IMR-90 (cell line): ENCODE data around the gene HBEGF. TPM values are rescaled to one million over a fixed set of nuclear protein-coding genes. Genes with fewer than 3 reads are reported as not detected.
A peak's percentile ranks its signal among the peaks of the same experiment; 100 is the strongest.

Source experiments
- ATAC-seq: fragments of 200-7000 bp; cut with Tn5 transposase; 2 replicates; pipeline ENCODE4 v1.9.1; 2020; ENCODE audit warnings: low read depth, mild to moderate bottlenecking, moderate library complexity
- BruUV-seq: library from RNA; stranded (reverse); fragments of 400-500 nt; replicated peaks from 2 replicates; lab custom pipeline; 2021; lab: Mats Ljungman, UMichigan
- CTCF ChIA-PET: fragments of 300-600 bp; formaldehyde crosslinking; extraction: SDS; loops from one replicate; lab custom pipeline; 2021; ENCODE audit warnings: antibody characterized with exemption; lab: Yijun Ruan, JAX
- POLR2A ChIA-PET: fragments of 300-600 bp; sonication (Branson Sonifier 250); formaldehyde crosslinking; loops from one replicate; lab custom pipeline; 2022; ENCODE audit warnings: antibody characterized with exemption; ENCODE audit not compliant: unreplicated experiment; lab: Charles Lee
- DNase-seq: peaks from one replicate; pipeline ENCODE4 v3.0.0; 2013
- H2AFZ ChIP-seq: replicated peaks from 2 replicates; pipeline ENCODE3; 2013; ENCODE audit warnings: low read length, mild to moderate bottlenecking; ENCODE audit not compliant: poor library complexity
- H2AK5ac ChIP-seq: 2 replicates; pipeline ENCODE4 v1.6.1; 2013; ENCODE audit warnings: low read depth, low read length, inconsistent platforms
- H2AK9ac ChIP-seq: replicated peaks from 2 replicates; pipeline ENCODE3; 2013; ENCODE audit warnings: mild to moderate bottlenecking, low read depth, low read length, moderate library complexity; ENCODE audit not compliant: poor library complexity
- H2BK120ac ChIP-seq: 2 replicates; pipeline ENCODE4 v1.6.1; 2013; ENCODE audit warnings: low read depth, low read length, inconsistent platforms
- H2BK15ac ChIP-seq: 3 replicates; pipeline ENCODE4 v1.6.1; 2013; ENCODE audit warnings: low read depth, low read length, inconsistent platforms
- H2BK20ac ChIP-seq: 2 replicates; pipeline ENCODE4 v1.6.1; 2013; ENCODE audit warnings: low read depth, mild to moderate bottlenecking, inconsistent platforms, low read length, moderate library complexity
- H2BK5ac ChIP-seq: 2 replicates; pipeline ENCODE4 v1.6.1; 2013; ENCODE audit warnings: mild to moderate bottlenecking, low read depth, low read length, inconsistent platforms; ENCODE audit not compliant: poor library complexity, severe bottlenecking
- H3K14ac ChIP-seq: replicated peaks from 2 replicates; pipeline ENCODE4 v1.6.1; 2013; ENCODE audit warnings: low read depth, low read length, inconsistent platforms
- H3K18ac ChIP-seq: 2 replicates; pipeline ENCODE4 v1.6.1; 2013; ENCODE audit warnings: low read depth, low read length, control low read depth
- H3K23ac ChIP-seq: 2 replicates; pipeline ENCODE4 v1.6.1; 2013; ENCODE audit warnings: low read depth, low read length, inconsistent platforms
- H3K27ac ChIP-seq: 2 replicates; pipeline ENCODE4 v1.5.1; 2013; ENCODE audit warnings: mild to moderate bottlenecking, control low read depth, low read length; ENCODE audit not compliant: insufficient read depth
- H3K27me3 ChIP-seq: 2 replicates; pipeline ENCODE4 v1.6.1; 2013; ENCODE audit warnings: low read length; ENCODE audit not compliant: control insufficient read depth, insufficient read depth
- H3K36me3 ChIP-seq: 2 replicates; pipeline ENCODE4 v1.6.1; 2013; ENCODE audit warnings: low read length, mixed read lengths; ENCODE audit not compliant: control insufficient read depth, insufficient read depth
- H3K4ac ChIP-seq: 2 replicates; pipeline ENCODE4 v1.6.1; 2013; ENCODE audit warnings: low read depth, low read length, inconsistent platforms
- H3K4me1 ChIP-seq: 2 replicates; pipeline ENCODE4 v1.6.1; 2013; ENCODE audit warnings: low read length, mixed read lengths; ENCODE audit not compliant: control insufficient read depth, insufficient read depth
- H3K4me2 ChIP-seq: 2 replicates; pipeline ENCODE4 v1.6.1; 2013; ENCODE audit warnings: low read depth, mild to moderate bottlenecking, control low read depth, low read length, moderate library complexity
- H3K4me3 ChIP-seq: 2 replicates; pipeline ENCODE4 v1.5.1; 2013; ENCODE audit warnings: low read depth, mild to moderate bottlenecking, control low read depth, low read length, moderate library complexity; ENCODE audit not compliant: insufficient read depth
- H3K56ac ChIP-seq: 2 replicates; pipeline ENCODE4 v1.6.1; 2013; ENCODE audit warnings: low read length, inconsistent platforms; ENCODE audit not compliant: insufficient read depth; ENCODE audit errors: extremely low read depth
- H3K79me1 ChIP-seq, 2 experiments: 2 replicates each; pipeline ENCODE4 v1.6.1; 2013; ENCODE audit warnings: low read length in 2 of 2, inconsistent platforms in 1 of 2, low read depth in 1 of 2
- H3K9ac ChIP-seq: 2 replicates; pipeline ENCODE4 v1.6.1; 2013; ENCODE audit warnings: low read depth, low read length, control low read depth
- H3K9me1 ChIP-seq: 2 replicates; pipeline ENCODE4 v1.6.1; 2013; ENCODE audit warnings: low read length, inconsistent platforms; ENCODE audit not compliant: insufficient read depth
- H3K9me3 ChIP-seq: 2 replicates; pipeline ENCODE4 v1.6.1; 2013; ENCODE audit warnings: low read length; ENCODE audit not compliant: control insufficient read depth, insufficient read depth
- H4K20me1 ChIP-seq: 2 replicates; pipeline ENCODE4 v1.6.1; 2013; ENCODE audit warnings: low read length, inconsistent platforms; ENCODE audit not compliant: insufficient read depth
- H4K5ac ChIP-seq: 2 replicates; pipeline ENCODE4 v1.6.1; 2013; ENCODE audit warnings: mild to moderate bottlenecking, low read depth, low read length, control low read depth
- H4K8ac ChIP-seq, 2 experiments: 2 replicates each; pipeline ENCODE4 v1.6.1; 2013; ENCODE audit warnings: low read depth in 2 of 2, low read length in 2 of 2, control low read depth in 1 of 2, inconsistent platforms in 1 of 2
- H4K91ac ChIP-seq: 2 replicates; pipeline ENCODE4 v1.6.1; 2013; ENCODE audit warnings: low read depth, low read length, inconsistent platforms; ENCODE audit not compliant: insufficient read depth
- CEBPB ChIP-seq: IDR thresholded peaks from 2 replicates; pipeline ENCODE4 v1.6.1; 2012; ENCODE audit warnings: low read depth, low read length, improper control_type of control experiment
- CHD1 ChIP-seq: IDR thresholded peaks from 2 replicates; pipeline ENCODE4 v1.6.1; 2012; ENCODE audit warnings: low read depth, low read length, improper control_type of control experiment
- CTCF ChIP-seq: conservative IDR thresholded peaks from 2 replicates; pipeline ENCODE4 v1.5.1; 2012; ENCODE audit warnings: mild to moderate bottlenecking, low read depth, low read length, improper control_type of control experiment
- MAFK ChIP-seq: IDR thresholded peaks from 2 replicates; pipeline ENCODE4 v1.6.1; 2012; ENCODE audit warnings: low read depth, low read length, improper control_type of control experiment
- NFE2L2 ChIP-seq: fragments of 150-350 bp; IDR thresholded peaks from 2 replicates; pipeline ENCODE4 v1.6.1; 2016; ENCODE audit warnings: low read depth, mild to moderate bottlenecking, low read length
- RAD21 ChIP-seq: IDR thresholded peaks from 2 replicates; pipeline ENCODE4 v1.6.1; 2012; ENCODE audit warnings: low read length, improper control_type of control experiment
- WGBS, 2 experiments: methylation state at CpG; one replicate each; pipeline versions ENCODE4 v1.1.5 to v1.1.7; 2013; ENCODE audit warnings: missing lambda C conversion rate in 2 of 2; ENCODE audit not compliant: insufficient read length in 1 of 2; ENCODE audit errors: extremely low coverage in 2 of 2; 5-methylcytosine and 5-hydroxymethylcytosine counted together
- dilution Hi-C: fragments of 300-500 bp; cut with HindIII; formaldehyde crosslinking; loops from one replicate; pipeline ENCODE4 v1.14.3; 2018; ENCODE audit warnings: low sequenced_read_pairs; ENCODE audit not compliant: unreplicated experiment
- in situ Hi-C: fragments of 300-500 bp; cut with MboI; formaldehyde crosslinking; loops from 3 replicates; pipeline ENCODE4 v1.14.3; 2019; ENCODE audit warnings: low sequenced_read_pairs, inconsistent platforms, mixed read lengths
- intact Hi-C: fragments of 100-400 bp; cut with micrococcal nuclease; formaldehyde crosslinking; loops from 2 replicates; pipeline ENCODE4 v1.10.0; 2022
- polyA plus RNA-seq, 3 experiments: library from polyadenylated mRNA; depleted of rRNA; stranded (reverse); fragments of >200 nt; gene quantifications; 2 replicates each; pipeline ENCODE4 v1.2.3, GENCODE V29; 2012; ENCODE audit warnings: low replicate concordance in 1 of 3
- total RNA-seq: library from RNA; depleted of rRNA; stranded (reverse); fragments of >200 nt; gene quantifications from 2 replicates; pipeline ENCODE4 v1.2.3, GENCODE V29; 2012

The HBEGF gene
- total and polyA plus RNA-seq, 2 of the 4 experiments (the other 2 are of a cell fraction), result 18.8 to 36.1 TPM

- no peaks in the 10 kb centered on the region for H3K36me3 ChIP-seq
- H3K27me3 ChIP-seq, result no peaks in the 10 kb centered on the region
- no peak overlapping the region for H2AK9ac ChIP-seq
- TF ChIP-seq CEBPB (peak; percentile 73), MAFK (no peak), CHD1 (no peak), CTCF (no peak), NFE2L2 (no peak), RAD21 (no peak)
- POLR2A ChIA-PET, result interaction anchor here (0.6 kb wide), 1 partner anchor 807 kb away, joined by 11 read pairs; no protein-coding TSS in a partner anchor
- peaks cover 8% of the 10 kb centered on the region for H3K4me1 ChIP-seq
- H3K9ac ChIP-seq, result no peak overlapping the region
- CTCF ChIA-PET, result interaction anchor here (0.6 to 1.2 kb wide), 3 partner anchors 53 to 260 kb away, joined by 3 to 7 read pairs (median 4); no protein-coding TSS in a partner anchor
- H2BK120ac ChIP-seq, result no peak overlapping the region
- H3K4me2 ChIP-seq, result peak overlapping the region; percentile 45
- no peak overlapping the region for H2BK15ac ChIP-seq
- H4K91ac ChIP-seq, result no peak overlapping the region
- H4K20me1 ChIP-seq, result peaks cover 14% of the 10 kb centered on the region; the same call in 1 of the 2 replicates
- peaks cover 3% of the 10 kb centered on the region for H3K9me1 ChIP-seq
- no CpG with 5 or more reads among the region's 4 CpGs for WGBS, 2 experiments
- no peak overlapping the region for H4K8ac ChIP-seq
- H3K4ac ChIP-seq, result no peak overlapping the region
- H3K79me1 ChIP-seq, result peaks cover 14 to 58% of the 10 kb centered on the region in 2 experiments
- ATAC-seq (no peak), DNase-seq (peak; percentile 57)
- H3K56ac ChIP-seq, result no peak overlapping the region
- intact Hi-C loops (no loop called here), dilution Hi-C loops (no loop called here), in situ Hi-C loops (no loop called here)
- H2BK5ac ChIP-seq, result no peak overlapping the region
- H3K14ac ChIP-seq, result no peak overlapping the region
- no peak overlapping the region for H3K27ac ChIP-seq
- no peak overlapping the region for H4K5ac ChIP-seq
- no peak overlapping the region for H2AK5ac ChIP-seq
- no TSS peak for BruUV-seq
- no peak overlapping the region for H3K18ac ChIP-seq
- H3K4me3 ChIP-seq, result no peak overlapping the region
- H3K23ac ChIP-seq, result no peak overlapping the region; the same call in 1 of the 2 replicates
- no peak overlapping the region for H2BK20ac ChIP-seq
- H2AFZ ChIP-seq, result no peak overlapping the region
- H3K9me3 ChIP-seq, result no peaks in the 10 kb centered on the region
These were observed 53.1 kb downstream of the HBEGF start for GRCh38 chr5:140293091-140293848.
